ENCODE data around the gene DEFB131B. TPM values are rescaled to one million over a fixed set of nuclear protein-coding genes. Genes with fewer than 3 reads are reported as not detected.
A peak's percentile ranks its signal among the peaks of the same experiment; 100 is the strongest.

DEFB131B gene
- total and polyA plus RNA-seq, 2 experiments from 2014 or later: not detected

- no peak overlapping the region for H3K9ac ChIP-seq
- no peak overlapping the region for H3K4me3 ChIP-seq
- H3K9me3 ChIP-seq (ENCODE audit: low read depth): no peaks in the 10 kb centered on the region
- no peak overlapping the region for H3K4me2 ChIP-seq (ENCODE audit: unreplicated experiment)
- H2AFZ ChIP-seq: no peak overlapping the region
- peaks cover 19% of the 10 kb centered on the region for H3F3A ChIP-seq (ENCODE audit: insufficient read depth)
- H3K9me2 ChIP-seq (ENCODE audit: insufficient read depth): no peaks in the 10 kb centered on the region
- H3K27me3 ChIP-seq (replicated peaks; ENCODE audit: insufficient read depth): no peaks in the 10 kb centered on the region
- H3K36me3 ChIP-seq (ENCODE audit: low read depth): 0 out of 2 replicates have a peak, but pooled peaks cover 4% of the 10 kb centered on the region
- no peak for TF ChIP-seq EZH2 (IDR thresholded peaks at IDR 0.05; ENCODE audit: insufficient read depth, poor library complexity, severe bottlenecking)
- TF ChIP-seq EZH2phosphoT487 (IDR thresholded peaks at IDR 0.05; ENCODE audit: insufficient read depth, low read depth): no peak
- peak; percentile 76 for DNase-seq
- no peaks in the 10 kb centered on the region for H3K79me2 ChIP-seq (ENCODE audit: insufficient read depth)
- H3K4me1 ChIP-seq (ENCODE audit: insufficient read depth): peaks cover 15% of the 10 kb centered on the region
- in situ Hi-C loops (cut with MboI): no loop called here
- H4K20me1 ChIP-seq (ENCODE audit: insufficient read depth): no peaks in the 10 kb centered on the region
- 34 to 37% methylated on average over 5 of the region's 5 CpGs for WGBS, 2 experiments (ENCODE audit: low coverage in 1 of 2, low lambda C conversion rate in 2 of 2, missing lambda C conversion rate in 2 of 2)
- peak overlapping the region; percentile 37 for H3K27ac ChIP-seq
Measured at GRCh38 chr11:71913756-71914526, 35.7 kb downstream of the DEFB131B start.

GRCh38 chr11:71914617-71915189 lies 36.5 kb downstream of the DEFB131B start:
- Histone ChIP-seq H2AFZ (no peak overlapping the region), H3K4me2 (ENCODE audit: unreplicated experiment) (no peak overlapping the region), H3K36me3 (ENCODE audit: low read depth) (0 out of 2 replicates have a peak, but pooled peaks cover 4% of the 10 kb centered on the region), H3K9me2 (ENCODE audit: insufficient read depth) (no peaks in the 10 kb centered on the region), H3F3A (ENCODE audit: insufficient read depth) (peaks cover 19% of the 10 kb centered on the region), H3K4me3 (no peak overlapping the region), H3K27ac (peak overlapping the region; percentile 37), H3K9ac (no peak overlapping the region), H3K4me1 (ENCODE audit: insufficient read depth) (peaks cover 15% of the 10 kb centered on the region), H3K79me2 (ENCODE audit: insufficient read depth) (no peaks in the 10 kb centered on the region), H3K9me3 (ENCODE audit: low read depth) (no peaks in the 10 kb centered on the region), H4K20me1 (ENCODE audit: insufficient read depth) (no peaks in the 10 kb centered on the region), H3K27me3 (replicated peaks; ENCODE audit: insufficient read depth) (no peaks in the 10 kb centered on the region)
- no peak for TF ChIP-seq EZH2 (IDR thresholded peaks at IDR 0.05; ENCODE audit: insufficient read depth, poor library complexity, severe bottlenecking)
- no peak for TF ChIP-seq EZH2phosphoT487 (IDR thresholded peaks at IDR 0.05; ENCODE audit: insufficient read depth, low read depth)
- DNase-seq: no peak
- WGBS, 2 experiments (ENCODE audit: low coverage in 1 of 2, low lambda C conversion rate in 2 of 2, missing lambda C conversion rate in 2 of 2): 98 to 100% methylated on average over 7 of the region's 7 CpGs
- in situ Hi-C loops (cut with MboI): no loop called here

- 79 to 81% methylated on average over 9 of the region's 9 CpGs for WGBS, 2 experiments (ENCODE audit: low coverage in 1 of 2, low lambda C conversion rate in 2 of 2, missing lambda C conversion rate in 2 of 2)
- no peaks in the 10 kb centered on the region for H3K27me3 ChIP-seq (replicated peaks; ENCODE audit: insufficient read depth)
- H3K9me2 ChIP-seq (ENCODE audit: insufficient read depth): no peaks in the 10 kb centered on the region
- H3K27ac ChIP-seq: no peak overlapping the region
- no peaks in the 10 kb centered on the region for H3K79me2 ChIP-seq (ENCODE audit: insufficient read depth)
- no peak overlapping the region for H3K4me3 ChIP-seq
- no peaks in the 10 kb centered on the region for H3K9me3 ChIP-seq (ENCODE audit: low read depth)
- H3K9ac ChIP-seq: no peak overlapping the region
- TF ChIP-seq EZH2phosphoT487 (IDR thresholded peaks at IDR 0.05; ENCODE audit: insufficient read depth, low read depth): no peak
- no peak for TF ChIP-seq EZH2 (IDR thresholded peaks at IDR 0.05; ENCODE audit: insufficient read depth, poor library complexity, severe bottlenecking)
- peaks cover 15% of the 10 kb centered on the region for H3K4me1 ChIP-seq (ENCODE audit: insufficient read depth)
- 0 out of 2 replicates have a peak, but pooled peaks cover 4% of the 10 kb centered on the region for H3K36me3 ChIP-seq (ENCODE audit: low read depth)
- H3K4me2 ChIP-seq (ENCODE audit: unreplicated experiment): no peak overlapping the region
- no peak overlapping the region for H2AFZ ChIP-seq
- in situ Hi-C loops (cut with MboI): no loop called here
- no peaks in the 10 kb centered on the region for H4K20me1 ChIP-seq (ENCODE audit: insufficient read depth)
- peaks cover 19% of the 10 kb centered on the region for H3F3A ChIP-seq (ENCODE audit: insufficient read depth)
- DNase-seq: peak; percentile 29
Measured at GRCh38 chr11:71917646-71918140, 39.4 kb downstream of the DEFB131B start.

GRCh38 chr11:71927820-71928736 lies 49.8 kb downstream of the DEFB131B start, which contains the start of gene XNDC1N:
Gene XNDC1N (minus strand): TSS chr11:71928594. CDS start chr11:71923353, 5,241 bp downstream.
- Histone ChIP-seq H3K9me3 (ENCODE audit: low read depth) (no peaks in the 10 kb centered on the region), H3K9ac (peak within 1 kb of the TSS; percentile 86), H2AFZ (peak within 1 kb of the TSS; percentile 99), H3K36me3 (ENCODE audit: low read depth) (no peaks in the 10 kb centered on the region), H3K27ac (peak within 1 kb of the TSS; percentile 75), H3K27me3 (replicated peaks; ENCODE audit: insufficient read depth) (no peaks in the 10 kb centered on the region), H3K4me1 (ENCODE audit: insufficient read depth) (peaks cover 20% of the 10 kb centered on the region; the same call in 1 of the 2 replicates), H3K4me2 (ENCODE audit: unreplicated experiment) (peak within 1 kb of the TSS; percentile 100), H4K20me1 (ENCODE audit: insufficient read depth) (peaks cover 12% of the 10 kb centered on the region; the same call in 1 of the 2 replicates), H3K79me2 (ENCODE audit: insufficient read depth) (peaks cover 62% of the 10 kb centered on the region), H3K9me2 (ENCODE audit: insufficient read depth) (no peaks in the 10 kb centered on the region), H3F3A (ENCODE audit: insufficient read depth) (no peaks in the 10 kb centered on the region), H3K4me3 (peak within 1 kb of the TSS; percentile 97)
- no peak for TF ChIP-seq EZH2phosphoT487 (IDR thresholded peaks at IDR 0.05; ENCODE audit: insufficient read depth, low read depth)
- DNase-seq: peak; percentile 95
- in situ Hi-C loops (cut with MboI): no loop called here
- 1 to 2% methylated on average over 40 of the region's 40 CpGs for WGBS, 2 experiments (ENCODE audit: low coverage in 1 of 2, low lambda C conversion rate in 2 of 2, missing lambda C conversion rate in 2 of 2)

Measured in GM23248 (cell line).